ENCODE measurements around the gene CHST7.

GRCh38 chrX:46624090-46624786, 50.7 kb downstream of the CHST7 start:
- no peak for TF ChIP-seq TCF12 (IDR thresholded peaks at IDR 0.05; ENCODE audit: low read depth, low read length)
- TF ChIP-seq MAX (IDR thresholded peaks at IDR 0.05): no peak
- no peak for TF ChIP-seq JUND (IDR thresholded peaks at IDR 0.05; ENCODE audit: low read length)
- TF ChIP-seq SUZ12 (IDR thresholded peaks at IDR 0.05; ENCODE audit: low read length): no peak
- no peak for TF ChIP-seq CTCF (IDR thresholded peaks at IDR 0.05; ENCODE audit: control extremely low read depth in 1 of 3, insufficient read depth in 1 of 3, low read depth in 1 of 3, low read length in 3 of 3)

Measured in H1 (cell line).